Subcutaneous adipose tissue (tissue), 4 donors: ENCODE data around the gene ANKDD1A. TPM values are rescaled to one million over a fixed set of nuclear protein-coding genes. Genes with fewer than 3 reads are reported as not detected.

Source experiments
- CTCF ChIP-seq: fragments of 450-650 bp; IDR thresholded peaks from one replicate; pipeline ENCODE4 v1.5.1; 2016; ENCODE audit warnings: low read depth, mild to moderate bottlenecking, control low read depth, antibody characterized with exemption, moderate library complexity
- total RNA-seq, 4 donors: library from RNA; depleted of rRNA; stranded (reverse); fragments of >200 nt; gene quantifications; one replicate each; pipeline ENCODE4 v1.1.0, GENCODE V29; 2016

The ANKDD1A gene
- total RNA-seq, 4 donors from 2014 or later, result 13.8 to 27.3 (median 15.2) TPM

GRCh38 chr15:64896371-64897069, 15.2 kb upstream of the ANKDD1A start:
- TF ChIP-seq CTCF, result no peak

- TF ChIP-seq CTCF, result no peak
Measured at GRCh38 chr15:64897345-64897985, 14.2 kb upstream of the ANKDD1A start.

- TF ChIP-seq CTCF, result no peak
Measured at GRCh38 chr15:64898406-64898805, 13.3 kb upstream of the ANKDD1A start.

GRCh38 chr15:64901141-64901540, 10.6 kb upstream of the ANKDD1A start:
- TF ChIP-seq CTCF, result no peak

- no peak for TF ChIP-seq CTCF
Measured at GRCh38 chr15:64901914-64902313, 9.8 kb upstream of the ANKDD1A start.

GRCh38 chr15:64902863-64903262, 8.8 kb upstream of the ANKDD1A start:
- no peak for TF ChIP-seq CTCF

GRCh38 chr15:64903326-64903950, 8.3 kb upstream of the ANKDD1A start:
- no peak for TF ChIP-seq CTCF
